Activated CD4-positive, CD25-positive, alpha-beta regulatory T cell (primary cell): ENCODE data around the gene SLC41A3.
"Not testable (repeated sequence)": the region's sequence is repeated elsewhere in the genome, so short reads cannot be mapped to it uniquely, and the experiment has no call there.

ENCODE experiments used
- DNase-seq, 4 experiments: peaks; one replicate each; lab custom pipeline; 2025; lab: John Stamatoyannopoulos, UW

The SLC41A3 gene

DNA sequence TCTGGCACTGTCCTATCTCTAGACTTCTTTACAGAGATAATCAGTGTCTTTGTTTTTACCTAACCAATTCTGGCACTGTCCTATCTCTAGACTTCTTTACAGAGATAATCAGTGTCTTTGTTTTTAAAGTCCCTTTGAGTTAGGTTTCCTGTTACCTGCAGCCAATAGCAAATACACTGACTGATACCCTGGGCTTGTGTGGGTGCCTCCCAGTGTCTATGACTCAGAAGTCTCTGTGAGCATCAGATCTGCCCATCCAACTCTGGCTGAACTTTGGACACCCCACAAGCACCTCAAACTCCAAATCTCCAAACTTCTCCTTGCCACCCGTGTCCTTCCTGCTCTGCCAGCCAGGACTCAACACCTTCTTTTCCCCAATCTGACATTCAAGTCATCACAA is 30.4 kb downstream of the SLC41A3 start:
- DNase-seq, result no peak

DNA sequence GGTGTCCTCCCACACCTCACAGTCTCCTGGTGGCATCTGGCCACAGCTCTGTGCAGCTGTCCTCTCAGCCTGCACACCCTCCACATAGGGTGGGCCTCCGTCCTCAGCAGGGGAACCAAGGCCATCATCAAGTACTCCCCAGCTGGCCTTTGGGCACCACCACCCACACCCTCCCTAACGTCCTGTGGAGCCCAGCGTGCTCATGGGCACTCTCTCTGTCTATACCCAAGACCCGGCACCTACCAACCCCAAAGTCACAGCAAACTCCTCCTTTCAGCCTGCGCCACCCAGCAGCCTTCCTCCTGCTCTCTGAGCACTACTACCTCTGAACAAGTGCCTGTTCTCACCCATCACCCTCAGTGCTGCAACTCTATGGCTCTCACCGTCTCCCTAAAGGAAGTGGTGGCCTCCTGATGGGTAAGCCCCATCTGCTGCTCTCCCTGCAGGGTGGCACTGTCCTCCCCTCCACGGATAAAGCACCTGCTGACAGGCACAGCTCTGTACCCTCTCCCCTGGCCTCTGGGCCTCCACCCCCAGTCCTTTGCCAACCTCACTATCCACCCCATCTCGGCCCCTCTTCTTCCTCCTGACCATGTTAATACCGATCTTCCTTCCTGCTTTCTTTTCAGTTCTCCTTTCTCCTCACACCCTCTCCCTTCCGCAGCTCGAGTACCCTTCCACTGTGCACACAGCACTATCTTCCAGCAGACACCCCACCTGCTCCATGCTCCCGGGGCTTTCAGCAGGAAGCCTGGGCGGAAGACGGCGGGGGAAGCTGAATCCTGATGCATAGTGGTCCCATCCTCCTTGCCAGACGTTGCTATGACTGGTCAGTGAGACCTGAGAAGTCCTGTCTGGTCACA is 31.5 kb downstream of the SLC41A3 start:
- DNase-seq, result no peak

DNA sequence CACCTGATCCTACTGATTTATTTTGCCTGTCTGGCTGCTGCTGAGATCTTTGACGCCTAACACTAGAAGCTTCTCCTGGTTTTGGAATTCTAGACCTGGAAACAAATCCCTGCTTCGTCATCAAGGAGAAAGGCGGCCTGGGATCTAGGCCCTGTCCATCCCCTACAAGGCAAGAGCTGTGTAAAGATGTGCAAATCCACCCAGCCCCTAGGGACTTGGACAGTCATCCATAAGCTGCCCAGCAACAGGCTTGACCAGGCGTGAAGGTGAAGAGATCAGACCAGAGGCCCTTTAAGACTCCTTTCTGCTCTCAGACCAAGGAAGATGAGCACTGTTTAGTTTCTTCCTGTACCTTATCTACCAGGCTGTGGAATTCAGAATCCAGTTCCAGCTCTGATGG is 32.2 kb downstream of the SLC41A3 start:
- DNase-seq, result no peak

DNA sequence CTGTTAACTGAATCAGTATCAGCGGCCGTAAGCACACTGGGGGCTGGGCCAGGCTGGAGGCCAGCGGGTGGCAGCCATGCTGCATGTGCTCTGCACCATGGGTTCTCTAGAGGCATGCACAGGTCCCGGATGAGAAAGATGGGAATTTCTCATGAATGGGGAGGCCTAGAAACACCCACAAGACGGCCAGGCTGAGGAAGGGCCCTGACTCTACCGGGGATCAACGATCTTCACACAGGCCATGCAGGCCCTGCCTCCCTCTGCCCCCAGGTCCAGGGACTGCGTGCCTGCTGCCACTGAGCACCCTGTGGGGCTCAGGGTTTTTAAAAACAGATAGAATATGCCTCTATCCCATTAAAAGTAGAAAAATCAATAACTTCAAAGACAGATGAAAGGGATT is 32.7 kb downstream of the SLC41A3 start:
- DNase-seq, result no peak

DNA sequence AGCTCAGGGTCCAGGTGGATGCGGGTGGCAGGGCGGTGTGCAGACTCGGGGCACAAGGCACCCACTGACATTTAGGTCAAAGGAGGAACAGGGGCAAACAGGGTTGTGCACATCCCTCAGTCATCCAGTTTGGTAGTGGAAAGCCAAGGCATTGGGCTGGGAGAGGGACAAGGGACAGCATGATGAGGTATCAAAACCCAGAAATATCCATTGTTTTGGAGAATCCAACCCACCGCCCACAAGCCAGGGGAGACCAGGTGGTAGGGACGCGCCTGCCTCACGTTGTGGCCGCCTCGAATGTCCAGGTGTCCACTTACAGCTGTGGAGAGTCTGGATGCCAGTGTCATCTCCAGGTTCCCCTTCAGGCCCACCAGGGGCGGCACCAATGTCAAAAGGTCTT is 33.3 kb downstream of the SLC41A3 start:
- no peak for DNase-seq

DNA sequence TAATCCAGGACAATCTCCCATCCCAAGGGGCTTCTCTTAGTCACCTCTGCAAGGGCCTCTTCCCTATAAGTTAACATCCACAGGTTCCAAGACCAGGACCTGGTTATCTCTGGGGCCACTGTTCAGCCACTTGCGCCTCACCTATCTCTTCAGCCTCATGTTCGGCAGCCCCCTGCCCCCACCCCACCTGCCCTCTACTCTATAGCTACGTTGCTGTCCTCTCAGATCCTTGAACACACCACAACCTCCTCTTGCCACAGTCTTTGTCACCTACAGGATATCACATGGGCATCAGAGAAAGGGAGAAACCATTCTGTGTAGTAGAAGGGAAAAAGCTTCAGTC is 33.9 kb downstream of the SLC41A3 start:
- no peak for DNase-seq

DNA sequence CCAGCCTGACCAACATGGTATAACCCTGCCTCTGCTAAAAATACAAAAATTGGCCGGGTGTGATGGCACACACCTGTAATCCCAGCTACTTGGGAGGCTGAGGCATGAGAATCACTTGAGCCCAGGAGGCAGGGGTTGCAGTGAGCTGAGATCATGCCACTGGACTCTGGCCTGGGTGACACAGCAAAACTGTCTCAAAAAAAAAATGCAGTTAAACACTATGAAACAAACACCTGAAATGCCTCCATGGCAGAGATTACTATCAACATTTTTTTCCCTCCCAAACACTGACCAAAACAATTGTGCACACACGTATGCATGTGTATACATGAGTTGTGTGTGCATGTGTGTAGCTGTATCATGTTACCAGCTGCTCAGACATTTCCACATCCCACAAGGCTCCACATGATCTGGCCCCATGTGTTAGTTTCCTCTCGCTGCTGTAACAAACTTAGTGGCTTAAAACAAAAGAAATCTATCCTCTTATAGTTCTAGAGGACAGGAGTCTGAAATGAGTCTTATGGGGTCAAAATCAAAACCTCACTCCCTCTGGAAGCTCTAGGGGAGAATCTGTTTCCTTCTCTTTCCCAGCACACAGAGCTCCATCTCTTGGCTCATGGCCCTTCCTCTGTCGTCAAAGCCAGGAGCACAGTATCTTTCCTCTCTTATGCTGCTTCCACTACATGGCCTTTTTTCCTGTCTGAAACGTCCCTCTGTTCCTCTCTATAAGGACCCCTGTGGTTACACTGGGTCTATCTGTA is 34.5 kb downstream of the SLC41A3 start:
- no peak for DNase-seq

DNA sequence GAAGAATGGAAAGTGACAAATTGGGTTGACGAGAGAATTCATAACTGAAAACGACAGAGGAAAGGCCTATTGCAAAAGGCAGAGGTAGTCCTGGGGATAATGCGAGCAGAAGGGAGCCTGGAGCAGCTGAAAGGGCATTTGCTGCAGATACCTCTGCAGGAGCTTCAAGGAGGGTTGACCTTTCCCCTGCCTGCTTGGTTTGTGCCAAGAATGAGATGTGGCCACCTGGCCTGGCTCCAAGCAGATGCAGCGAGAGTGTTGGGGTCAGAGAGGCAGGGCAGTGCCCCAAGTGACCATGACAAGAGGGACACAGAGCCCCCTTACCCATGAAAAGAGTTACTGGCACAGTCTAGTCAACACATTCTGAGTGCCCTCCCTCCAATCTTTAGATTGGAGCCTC is 43.5 kb downstream of the SLC41A3 start:
- DNase-seq, result no peak

DNA sequence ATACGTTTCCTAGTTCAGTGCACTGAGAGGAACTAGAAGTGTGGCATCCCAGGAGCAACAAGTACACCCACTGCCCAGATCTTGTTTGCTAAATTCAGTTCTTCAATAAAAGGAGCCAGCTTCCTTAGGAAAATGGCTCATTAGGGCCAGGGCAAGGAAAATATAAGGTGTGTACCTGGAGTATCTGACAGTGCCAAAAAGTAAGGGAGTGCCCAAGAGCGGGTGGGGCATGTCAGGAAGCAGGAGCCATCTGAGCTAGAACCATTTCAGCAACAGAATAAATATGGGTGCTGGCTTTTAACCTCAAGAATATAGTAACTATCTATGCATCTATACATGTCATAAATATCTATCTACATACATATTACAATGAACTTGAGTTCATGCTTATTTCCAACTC is 44.1 kb downstream of the SLC41A3 start:
- no peak for DNase-seq

DNA sequence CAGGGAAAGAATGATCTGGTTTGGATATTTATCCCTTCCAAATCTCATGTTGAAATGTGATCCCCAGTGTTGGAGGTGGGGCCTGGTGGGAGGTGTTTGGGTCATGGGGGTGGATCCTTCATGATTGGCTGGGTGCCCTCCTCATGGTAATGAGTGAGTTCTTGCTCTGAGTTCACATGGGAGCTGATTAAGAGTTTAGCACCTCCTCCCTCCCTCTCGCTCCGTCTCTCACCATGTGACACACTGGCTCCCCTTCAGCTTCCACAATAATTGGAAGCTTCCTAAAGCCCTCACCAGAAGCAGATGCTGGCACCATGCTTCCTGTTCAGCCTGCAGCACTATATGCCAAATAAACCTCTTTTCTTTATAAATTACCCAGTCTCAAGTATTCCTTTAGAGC is 45.1 kb downstream of the SLC41A3 start:
- DNase-seq, result not testable (repeated sequence)

DNA sequence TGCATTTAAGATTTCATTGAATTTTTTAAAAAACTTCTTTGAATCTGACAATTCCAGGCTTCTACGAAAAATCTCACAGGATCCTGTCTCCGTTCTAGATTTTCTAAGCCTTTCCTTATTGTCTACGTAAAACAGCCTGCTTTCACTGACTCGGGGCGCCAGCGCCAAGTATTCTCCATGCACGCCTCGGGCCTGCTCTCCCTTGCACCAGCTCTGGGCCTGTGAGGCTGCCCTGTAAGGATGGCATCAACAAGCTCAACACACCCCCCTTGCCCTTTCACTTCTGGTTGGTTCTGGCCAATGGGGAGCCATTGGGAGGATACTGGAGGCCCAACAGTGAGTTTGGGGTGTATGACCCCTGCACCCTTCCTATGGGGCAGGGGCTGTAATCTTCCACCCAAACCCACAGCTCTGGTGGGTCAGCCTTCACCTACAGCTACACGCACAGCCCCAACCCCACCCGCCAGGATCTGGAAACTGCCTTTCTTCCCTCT is 47.8 kb downstream of the SLC41A3 start:
- no peak for DNase-seq

DNA sequence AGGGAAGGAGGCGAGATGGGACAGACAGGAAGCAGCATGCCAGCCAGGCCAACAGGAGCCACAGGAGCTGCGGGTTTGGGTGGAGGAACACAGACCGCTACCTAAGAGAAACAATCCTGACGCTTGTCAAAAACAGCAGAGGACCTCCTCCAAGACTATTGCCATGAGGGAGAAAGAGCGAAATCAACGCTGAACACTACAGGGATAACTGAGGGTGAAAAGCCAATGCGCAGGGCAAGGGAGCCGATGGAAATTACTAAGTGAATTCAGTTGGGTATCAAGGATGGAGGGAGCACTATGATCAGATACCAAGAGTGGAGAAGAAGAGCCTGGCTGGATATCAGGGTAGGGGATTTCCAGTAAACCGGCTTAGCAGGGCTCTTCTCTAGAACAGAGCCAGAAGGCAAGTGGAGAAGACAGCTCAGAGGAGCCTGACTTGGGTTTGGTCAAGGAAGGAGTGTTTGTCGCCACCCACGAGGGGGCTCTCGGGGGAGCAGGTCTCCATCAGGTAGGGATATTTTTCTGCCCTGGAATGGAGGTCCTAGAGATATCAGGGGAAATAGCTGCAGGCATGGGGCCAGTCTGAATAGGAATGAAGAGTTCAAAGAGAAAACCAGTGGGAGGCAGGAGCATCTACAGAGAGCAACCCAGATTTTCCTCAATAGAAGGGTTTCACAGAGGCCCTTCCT is 48.4 kb downstream of the SLC41A3 start:
- DNase-seq, result no peak

DNA sequence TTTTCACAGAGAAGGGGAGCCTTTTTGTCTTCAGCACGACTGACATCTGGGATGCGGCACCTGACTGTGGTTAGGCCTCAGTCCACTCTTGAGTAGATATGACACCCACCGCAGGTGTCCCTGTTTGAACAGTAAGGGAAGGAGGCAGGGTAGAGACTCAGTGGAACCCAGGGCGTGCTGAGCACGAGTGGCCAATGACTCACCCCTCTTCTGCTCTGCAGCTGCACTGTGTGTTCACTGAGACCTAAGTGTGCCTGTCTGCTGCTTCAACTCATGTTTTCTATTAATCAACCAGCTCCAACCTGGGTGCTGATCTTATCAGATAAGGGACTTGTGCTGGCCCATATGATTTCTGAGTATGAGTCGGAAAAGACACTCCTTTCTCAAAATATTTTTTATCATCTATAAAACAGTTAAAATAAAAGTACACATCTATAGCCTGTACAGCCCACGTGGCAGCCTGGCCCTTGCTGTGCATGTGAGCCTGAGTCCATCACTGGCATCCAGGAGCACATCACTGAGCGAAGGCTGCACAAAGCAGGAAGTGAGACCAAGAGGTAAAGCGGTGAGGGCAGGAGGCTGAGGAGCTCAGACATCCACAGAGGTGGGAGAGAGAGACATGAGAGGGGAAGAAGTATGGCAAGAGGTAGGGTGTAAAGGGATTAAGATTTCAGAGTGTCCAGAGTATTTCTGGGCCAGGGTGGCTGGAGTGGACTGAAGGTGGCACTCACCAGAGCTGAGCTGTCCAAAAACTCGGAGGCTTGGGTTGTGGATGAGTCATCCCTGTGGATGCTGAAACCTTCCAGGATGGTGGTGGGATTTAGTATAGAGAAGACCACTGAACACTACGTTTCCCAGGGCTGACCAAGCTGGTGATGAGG is 49.2 kb downstream of the SLC41A3 start:
- DNase-seq, result no peak

DNA sequence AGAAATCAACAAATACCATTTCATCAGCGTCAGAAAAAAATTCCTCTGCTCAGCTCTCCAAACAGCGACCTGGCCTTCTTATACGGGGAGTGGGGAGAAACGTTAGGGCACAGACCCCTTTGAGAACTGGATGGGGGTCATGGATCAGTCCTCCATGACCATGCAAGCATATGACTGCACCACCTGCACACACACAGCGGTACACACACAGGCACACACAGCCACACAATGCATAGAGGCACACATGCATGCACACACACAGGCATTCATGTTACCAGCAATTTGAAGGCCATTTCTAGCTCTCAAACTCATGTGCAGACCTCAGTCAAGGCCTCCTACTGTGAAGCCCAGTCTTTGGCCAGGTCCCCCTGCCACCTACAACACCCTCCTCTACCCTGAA is 50.2 kb downstream of the SLC41A3 start:
- no peak for DNase-seq

DNA sequence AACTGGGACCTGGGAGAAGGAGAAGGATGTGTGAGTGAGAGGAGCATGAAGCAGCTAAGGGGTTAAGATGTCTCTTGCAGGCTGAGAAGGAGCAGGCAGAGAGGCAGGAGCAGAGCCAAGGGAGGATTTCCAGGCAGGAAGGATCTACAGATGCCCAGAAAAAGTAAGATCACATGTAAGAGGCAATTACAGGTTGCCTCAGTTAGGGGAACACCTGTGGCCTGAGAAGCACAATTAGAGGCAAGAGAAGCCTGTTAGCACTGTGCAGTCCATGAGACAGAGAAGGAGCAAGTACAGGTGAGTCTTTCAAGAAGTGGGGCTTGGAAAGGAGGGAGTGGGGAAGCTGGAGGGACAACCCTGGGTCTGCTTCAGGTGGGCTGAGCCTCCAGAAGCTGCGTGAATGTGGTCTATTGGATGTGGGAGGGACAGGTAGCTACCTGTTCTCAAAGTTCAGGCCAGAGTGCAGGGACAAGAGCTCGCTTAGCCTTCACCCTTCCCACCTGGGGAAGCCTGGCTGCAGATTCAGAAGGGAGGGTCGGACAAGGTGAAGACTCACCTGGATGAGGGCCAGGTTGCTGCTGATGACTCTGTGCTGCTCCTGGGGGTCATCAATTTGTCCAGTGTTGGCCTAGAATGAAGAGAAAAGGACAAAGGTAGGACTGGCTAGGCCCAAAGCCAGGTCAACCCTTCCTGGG is 50.7 kb downstream of the SLC41A3 start:
- no peak for DNase-seq

DNA sequence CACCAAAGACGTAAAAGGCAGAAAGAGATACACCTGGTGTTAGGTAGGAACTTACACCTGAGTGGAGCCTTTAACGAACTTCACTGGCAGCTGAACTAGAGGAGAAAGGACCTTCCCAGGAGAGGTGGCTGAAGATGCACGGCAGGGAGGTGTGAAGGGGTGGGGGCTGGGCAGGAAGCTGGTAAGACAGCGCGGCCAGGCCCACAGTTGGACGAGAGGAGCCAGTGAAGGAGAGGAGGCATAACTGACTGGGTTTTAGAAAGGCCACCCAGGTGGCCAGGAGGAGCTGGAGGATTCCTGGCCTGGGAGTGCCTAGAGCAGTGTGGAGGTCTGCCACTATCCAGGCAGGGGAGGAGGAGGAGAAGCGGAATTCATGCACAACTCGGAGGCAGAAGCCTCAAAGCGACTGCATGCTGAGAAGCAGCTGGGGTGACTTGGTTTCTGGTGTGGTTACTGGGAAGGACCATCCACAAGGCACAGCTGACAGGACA is 51.9 kb downstream of the SLC41A3 start:
- DNase-seq, result no peak

DNA sequence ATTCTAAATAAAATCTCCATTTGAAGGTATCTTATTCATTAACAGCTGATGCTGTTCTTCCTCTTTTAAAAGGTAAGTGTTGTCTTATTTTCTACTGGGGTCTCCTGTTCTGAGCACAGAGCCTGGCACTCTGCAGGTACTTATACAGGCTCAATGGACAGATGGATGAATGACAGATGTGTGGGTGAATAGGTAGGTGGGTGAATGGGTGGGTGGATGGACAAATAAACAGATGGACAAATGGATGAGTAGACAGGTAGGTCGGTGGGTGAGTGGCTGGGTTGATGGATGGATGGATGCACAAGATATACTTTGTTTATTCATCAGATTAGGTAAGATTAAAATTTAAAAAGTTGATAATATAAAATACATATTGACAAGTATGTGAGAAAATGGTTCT is 53.5 kb downstream of the SLC41A3 start:
- no peak for DNase-seq

DNA sequence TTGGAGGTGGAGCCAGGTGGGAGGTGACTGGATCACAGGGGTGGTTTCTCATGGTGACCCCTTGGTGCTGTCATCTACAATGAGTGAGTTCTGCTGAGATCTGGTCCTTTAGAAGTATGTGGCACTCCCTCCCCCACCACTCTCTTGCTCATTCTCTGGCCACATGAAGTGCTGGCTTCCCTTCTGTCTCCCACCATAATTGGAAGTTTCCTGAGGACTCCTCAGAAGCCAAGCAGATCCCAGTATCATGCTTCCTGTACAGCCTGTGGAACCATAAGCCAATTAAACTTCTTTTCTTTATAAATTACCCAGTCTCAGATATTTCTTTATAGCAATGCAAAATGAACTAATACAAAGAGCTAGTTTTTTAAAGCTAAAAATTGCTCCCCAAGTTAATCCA is 54.7 kb downstream of the SLC41A3 start:
- DNase-seq, result no peak

DNA sequence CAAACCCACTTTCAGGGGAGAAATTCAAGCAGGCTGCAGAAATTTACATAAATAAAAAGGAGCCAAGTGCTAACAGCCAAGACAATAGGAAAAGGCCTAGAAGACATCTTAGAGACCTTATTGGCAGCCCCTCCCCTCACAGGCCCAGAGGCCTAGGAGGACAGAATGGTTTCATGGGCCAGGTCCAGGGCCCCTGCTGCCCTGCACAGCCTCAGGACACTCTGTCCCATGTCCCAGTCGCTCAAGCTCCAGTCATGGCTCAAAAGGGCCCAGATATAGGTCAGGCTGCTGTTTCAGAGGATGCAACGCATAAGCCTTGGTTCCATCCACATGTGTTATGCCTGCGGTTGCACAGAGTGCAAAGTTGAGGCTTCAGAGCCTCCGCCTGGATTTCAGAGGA is 55.8 kb downstream of the SLC41A3 start:
- DNase-seq, result no peak

DNA sequence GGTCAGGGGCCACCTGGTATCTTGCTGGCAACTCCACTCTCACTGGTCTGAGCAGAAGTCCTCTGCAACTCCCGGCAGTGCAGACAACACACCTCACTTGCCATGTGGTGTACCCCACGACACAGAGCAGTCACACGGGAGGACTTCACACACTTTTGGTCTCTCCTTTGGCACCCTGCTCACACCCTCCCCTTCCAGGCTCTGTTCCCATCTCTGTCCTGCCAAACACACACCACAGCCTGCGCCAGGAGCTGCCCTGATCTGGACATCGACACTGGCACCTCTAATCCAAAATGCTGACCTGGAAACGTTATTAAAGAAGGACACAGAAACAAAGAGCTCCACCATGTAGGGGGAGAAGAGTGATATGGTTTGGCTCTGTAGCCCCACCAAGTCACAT is 57.2 kb downstream of the SLC41A3 start:
- no peak for DNase-seq

DNA sequence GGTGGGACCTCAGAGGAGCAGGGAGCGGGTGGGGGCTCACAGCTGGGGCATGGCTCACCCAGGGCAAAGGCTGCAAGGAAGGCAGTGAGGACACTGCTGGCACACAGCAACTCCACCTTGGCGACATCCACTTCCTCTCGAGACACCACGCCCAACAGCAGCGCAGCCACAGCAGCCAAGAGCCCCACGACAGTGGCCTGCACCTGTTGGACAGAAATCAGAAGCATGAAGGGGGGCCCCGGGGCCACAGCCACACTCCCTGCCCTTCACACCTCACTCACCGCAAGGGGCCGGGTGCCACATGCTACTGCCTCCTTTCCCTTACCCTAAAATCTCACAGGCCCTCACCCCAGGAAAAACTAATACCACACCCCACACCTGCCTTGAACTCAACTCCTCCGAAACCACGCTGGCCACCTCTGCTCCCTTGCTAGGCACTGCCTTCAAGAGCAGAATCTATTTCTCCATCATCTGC is 57.6 kb downstream of the SLC41A3 start:
- DNase-seq, result no peak
